GM21423 (cell line): ENCODE results near the gene TSPAN2.

Source experiments
- ATAC-seq: cut with Tn5 transposase; IDR thresholded peaks from one replicate; pipeline ENCODE4 v1.9.1; 2021; ENCODE audit warnings: mild to moderate bottlenecking, moderate library complexity; ENCODE audit not compliant: unreplicated experiment

The TSPAN2 gene

GRCh38 chr1:115089420-115090185 lies at the start of gene TSPAN2:
TSS of gene TSPAN2 (minus strand) at chr1:115089503. CDS start at chr1:115089432, 71 bp downstream.
- no peak for ATAC-seq

- peak; percentile 81 for ATAC-seq
Measured at GRCh38 chr1:115138973-115139372, 49.7 kb upstream of the TSPAN2 start.

GRCh38 chr1:115138271-115138670 lies 49.0 kb upstream of the TSPAN2 start:
- ATAC-seq: no peak

GRCh38 chr1:115137191-115137590 lies 47.9 kb upstream of the TSPAN2 start:
- ATAC-seq: no peak

- ATAC-seq: no peak
Measured at GRCh38 chr1:115136706-115137105, 47.4 kb upstream of the TSPAN2 start.

- no peak for ATAC-seq
Measured at GRCh38 chr1:115136106-115136505, 46.8 kb upstream of the TSPAN2 start.

- no peak for ATAC-seq
Measured at GRCh38 chr1:115135681-115136080, 46.4 kb upstream of the TSPAN2 start.

GRCh38 chr1:115134850-115135480 lies 45.7 kb upstream of the TSPAN2 start:
- no peak for ATAC-seq

GRCh38 chr1:115134231-115134630 lies 44.9 kb upstream of the TSPAN2 start:
- ATAC-seq: no peak

GRCh38 chr1:115133440-115133839 lies 44.1 kb upstream of the TSPAN2 start:
- no peak for ATAC-seq

GRCh38 chr1:115130786-115131185 lies 41.5 kb upstream of the TSPAN2 start:
- ATAC-seq: no peak

GRCh38 chr1:115129071-115129640 lies 39.9 kb upstream of the TSPAN2 start:
- ATAC-seq: no peak

- no peak for ATAC-seq
Measured at GRCh38 chr1:115127539-115127938, 38.2 kb upstream of the TSPAN2 start.

- ATAC-seq: no peak
Measured at GRCh38 chr1:115126516-115126915, 37.2 kb upstream of the TSPAN2 start.

GRCh38 chr1:115123116-115123515 lies 33.8 kb upstream of the TSPAN2 start:
- no peak for ATAC-seq

GRCh38 chr1:115121793-115122192 lies 32.5 kb upstream of the TSPAN2 start:
- no peak for ATAC-seq

- ATAC-seq: no peak
Measured at GRCh38 chr1:115120296-115120695, 31.0 kb upstream of the TSPAN2 start.

- ATAC-seq: no peak
Measured at GRCh38 chr1:115118611-115119010, 29.3 kb upstream of the TSPAN2 start.

- no peak for ATAC-seq
Measured at GRCh38 chr1:115118086-115118485, 28.8 kb upstream of the TSPAN2 start.

- ATAC-seq: no peak
Measured at GRCh38 chr1:115117298-115117697, 28.0 kb upstream of the TSPAN2 start.

- ATAC-seq: no peak
Measured at GRCh38 chr1:115116512-115116911, 27.2 kb upstream of the TSPAN2 start.

- ATAC-seq: no peak
Measured at GRCh38 chr1:115115521-115116161, 26.3 kb upstream of the TSPAN2 start.
